ENCODE measurements around the gene TEKT3. TPM values are rescaled to one million over a fixed set of nuclear protein-coding genes. Genes with fewer than 3 reads are reported as not detected.

The TEKT3 gene
- total RNA-seq, 2 donors from 2014 or later, result 0.69 TPM; not detected in 1

DNA sequence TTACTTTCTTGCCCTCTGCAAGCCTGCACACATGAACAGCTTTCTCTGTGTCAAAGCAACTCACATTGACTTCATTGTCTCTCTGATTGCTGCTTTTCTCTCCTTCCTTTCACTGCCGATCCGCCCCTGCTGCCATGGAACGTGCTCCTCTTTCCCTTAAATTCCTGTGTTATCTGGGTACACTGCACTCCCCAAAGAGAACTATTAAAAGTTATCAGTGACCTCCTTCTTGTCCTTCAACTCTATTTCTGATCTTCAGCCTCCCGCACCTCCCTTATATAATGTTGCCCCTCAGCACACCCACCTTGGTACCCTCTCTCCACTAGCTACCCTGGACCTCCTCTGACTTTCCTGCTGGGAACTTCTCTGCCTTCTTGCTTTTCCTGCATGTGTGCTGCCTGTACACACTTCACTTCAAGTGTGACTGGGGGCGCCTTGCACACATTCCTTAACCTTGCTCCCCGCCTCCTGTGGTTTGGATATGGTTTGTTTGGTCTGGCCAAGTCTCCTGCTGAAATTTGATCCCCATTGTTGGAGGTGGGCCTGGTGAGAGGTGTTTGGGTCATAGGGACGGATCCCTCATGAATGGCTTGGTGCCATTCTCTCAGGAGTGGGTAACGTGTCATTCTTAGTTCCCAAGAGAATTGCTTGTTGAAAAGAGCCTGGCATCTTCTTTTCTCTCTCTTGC, 49.6 kb downstream of the TEKT3 start:
- no peak overlapping the region for H3K4me3 Mint-ChIP-seq
- H3K9me3 Mint-ChIP-seq, result no peaks in the 10 kb centered on the region
- no peaks in the 10 kb centered on the region for H3K36me3 Mint-ChIP-seq (ENCODE audit: low read depth)
- no peak overlapping the region for H3K27ac Mint-ChIP-seq
- H3K4me1 Mint-ChIP-seq, result no peaks in the 10 kb centered on the region
- no peak for ATAC-seq (replicated peaks)
- peaks cover 38% of the 10 kb centered on the region for H3K27me3 Mint-ChIP-seq

DNA sequence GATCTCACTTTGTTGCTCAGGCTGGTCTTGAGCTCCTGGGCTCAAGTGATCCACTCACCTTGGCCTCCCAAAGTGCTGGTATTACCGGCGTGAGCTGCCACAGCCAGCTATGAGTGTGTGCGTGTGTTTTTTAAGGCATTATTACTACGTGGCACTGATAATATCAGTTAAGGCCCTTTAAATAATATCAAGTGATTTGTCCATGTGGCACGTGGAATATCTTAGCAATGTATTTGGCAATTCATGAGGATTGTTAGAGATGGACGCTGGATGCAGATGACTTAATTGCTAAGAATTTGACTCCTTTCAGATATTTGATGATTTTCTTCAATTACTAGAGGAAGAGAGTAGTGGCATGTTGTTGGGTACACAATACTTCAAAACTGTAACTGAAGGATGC, 50.8 kb downstream of the TEKT3 start:
- Mint-ChIP-seq H3K4me1 (no peaks in the 10 kb centered on the region), H3K27me3 (peaks cover 40% of the 10 kb centered on the region), H3K9me3 (no peaks in the 10 kb centered on the region), H3K27ac (no peak overlapping the region), H3K4me3 (no peak overlapping the region), H3K36me3 (ENCODE audit: low read depth) (no peaks in the 10 kb centered on the region)
- ATAC-seq (replicated peaks), result no peak

DNA sequence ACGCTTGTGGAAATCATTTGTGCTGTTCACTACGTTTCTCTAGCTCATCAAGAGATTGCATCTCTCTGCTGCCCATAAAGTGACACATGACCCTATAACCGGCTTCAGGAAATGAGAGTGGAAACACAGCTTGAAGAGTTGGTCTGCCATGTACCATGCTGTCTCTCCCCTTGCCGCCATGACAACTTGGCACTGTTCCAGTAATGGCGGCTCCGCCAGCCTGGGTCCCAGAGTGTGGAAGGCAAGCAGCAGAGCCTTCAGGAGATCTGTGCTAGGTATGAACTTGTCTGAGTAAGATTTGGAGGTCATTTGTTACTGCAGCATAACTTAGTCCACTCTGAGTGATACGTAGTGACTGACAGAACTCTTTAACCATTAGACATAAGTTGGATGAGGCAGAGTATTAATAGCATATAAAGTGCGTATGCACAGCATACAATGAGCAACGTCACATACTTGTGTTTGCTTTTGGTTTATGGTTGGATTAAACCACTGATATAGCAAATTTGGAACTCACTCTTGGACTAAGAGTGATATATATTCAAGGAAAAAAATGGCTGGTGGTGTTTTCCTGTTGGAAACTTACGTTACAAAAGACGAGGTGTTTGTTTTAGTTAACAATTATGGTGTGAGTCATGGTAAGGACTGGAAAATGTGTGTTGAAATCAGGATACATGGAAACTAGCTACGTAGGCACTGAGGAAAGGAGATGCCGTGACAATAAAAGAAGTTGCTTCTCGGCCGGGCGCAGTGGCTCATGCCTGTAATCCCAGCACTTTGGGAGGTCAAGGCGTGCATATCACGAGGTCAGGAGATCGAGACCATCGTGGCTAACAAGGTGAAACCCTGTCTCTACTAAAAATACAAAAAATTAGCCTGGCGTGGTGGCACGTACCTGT, 51.9 kb downstream of the TEKT3 start:
- H3K4me1 Mint-ChIP-seq, result no peaks in the 10 kb centered on the region
- no peak for ATAC-seq (replicated peaks)
- no peaks in the 10 kb centered on the region for H3K9me3 Mint-ChIP-seq
- peaks cover 43% of the 10 kb centered on the region for H3K27me3 Mint-ChIP-seq
- H3K27ac Mint-ChIP-seq, result no peak overlapping the region
- no peak overlapping the region for H3K4me3 Mint-ChIP-seq
- no peaks in the 10 kb centered on the region for H3K36me3 Mint-ChIP-seq (ENCODE audit: low read depth)

DNA sequence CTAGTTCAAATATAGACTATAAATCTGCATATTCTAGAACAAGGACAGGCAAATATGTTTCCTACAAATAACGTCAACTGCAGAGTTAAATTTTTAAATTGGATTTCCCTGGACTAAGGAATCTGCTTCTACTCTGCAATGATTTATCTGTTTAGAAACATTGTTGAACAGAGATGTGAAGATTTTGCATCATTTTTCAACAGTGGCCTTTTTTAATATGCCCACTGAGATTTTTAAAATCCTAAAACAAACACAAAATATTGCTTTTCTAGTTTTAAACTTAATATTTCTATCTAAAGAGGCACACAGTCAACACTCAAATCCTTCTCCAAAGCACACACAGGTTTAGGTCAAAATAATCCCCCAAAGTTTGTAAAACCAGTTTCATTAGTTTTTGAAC, 52.5 kb downstream of the TEKT3 start:
- no peaks in the 10 kb centered on the region for H3K9me3 Mint-ChIP-seq
- no peak overlapping the region for H3K4me3 Mint-ChIP-seq
- no peaks in the 10 kb centered on the region for H3K36me3 Mint-ChIP-seq (ENCODE audit: low read depth)

DNA sequence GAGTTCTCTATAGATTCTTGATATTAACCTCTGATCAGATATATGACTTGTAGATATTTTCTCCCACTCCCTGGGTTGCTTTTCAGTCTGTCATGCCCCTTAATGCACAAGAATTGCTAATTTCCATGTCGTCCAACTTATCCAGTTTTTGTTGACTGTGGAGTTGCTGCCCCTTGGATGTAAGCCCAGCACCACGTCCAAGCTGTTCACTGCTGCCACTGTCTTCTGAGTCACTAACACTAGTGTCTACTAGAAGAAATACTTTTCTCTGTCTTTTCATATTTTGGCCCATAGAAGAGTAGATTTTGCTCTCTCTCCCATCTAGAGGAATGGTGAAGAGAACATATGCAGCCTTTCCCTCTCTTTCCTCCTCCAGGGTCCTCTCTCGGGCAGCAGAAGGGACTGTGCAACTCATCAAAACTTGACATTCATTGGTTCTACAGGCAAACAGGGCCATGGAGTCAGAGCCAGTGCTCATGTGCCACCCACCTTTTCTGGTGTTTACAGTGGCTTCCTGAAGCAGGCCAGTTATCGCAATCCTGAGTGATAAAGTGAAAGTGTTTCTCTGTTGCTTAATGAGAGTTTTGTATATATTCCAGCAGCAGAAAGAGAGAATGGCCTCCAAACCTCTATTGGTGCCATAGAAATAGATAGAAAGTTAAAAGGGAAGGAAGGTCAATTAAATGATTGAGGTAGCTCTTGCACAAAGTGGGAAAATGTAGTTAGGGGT, 53.7 kb downstream of the TEKT3 start:
- H3K4me1 Mint-ChIP-seq, result no peaks in the 10 kb centered on the region
- peaks cover 51% of the 10 kb centered on the region for H3K27me3 Mint-ChIP-seq
- H3K9me3 Mint-ChIP-seq, result no peaks in the 10 kb centered on the region
- H3K27ac Mint-ChIP-seq, result no peak overlapping the region
- H3K4me3 Mint-ChIP-seq, result no peak overlapping the region
- H3K36me3 Mint-ChIP-seq (ENCODE audit: low read depth), result no peaks in the 10 kb centered on the region
- ATAC-seq (replicated peaks), result no peak

More for the DNA sequence above, 52.5 kb downstream of the TEKT3 start:
- Mint-ChIP-seq H3K27ac (no peak overlapping the region), H3K4me1 (no peaks in the 10 kb centered on the region), H3K27me3 (peaks cover 47% of the 10 kb centered on the region)
- no peak for ATAC-seq (replicated peaks)

DNA sequence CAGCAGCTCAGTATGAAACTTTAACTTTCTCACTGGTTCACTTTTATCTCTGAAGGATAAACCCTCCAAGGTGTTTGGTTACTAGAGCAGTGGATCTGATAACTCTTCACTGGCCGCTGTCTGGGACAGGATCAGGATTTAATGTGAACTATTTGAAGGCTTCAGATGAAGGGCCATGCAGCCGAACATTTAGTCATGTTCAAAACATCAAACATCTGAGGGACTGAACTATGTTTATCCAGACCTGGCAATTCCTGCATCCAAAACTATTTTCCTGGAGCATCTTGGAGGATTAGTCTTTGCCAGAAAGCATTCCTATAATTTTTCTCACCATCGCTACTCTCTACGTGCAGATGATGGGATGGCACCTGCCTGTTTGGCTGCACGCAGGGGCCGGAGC, 55.9 kb downstream of the TEKT3 start:
- Mint-ChIP-seq H3K27ac (no peak overlapping the region), H3K36me3 (ENCODE audit: low read depth) (no peaks in the 10 kb centered on the region), H3K4me3 (no peak overlapping the region), H3K27me3 (peaks cover 52% of the 10 kb centered on the region), H3K9me3 (no peaks in the 10 kb centered on the region), H3K4me1 (no peaks in the 10 kb centered on the region)
- ATAC-seq (replicated peaks), result no peak

DNA sequence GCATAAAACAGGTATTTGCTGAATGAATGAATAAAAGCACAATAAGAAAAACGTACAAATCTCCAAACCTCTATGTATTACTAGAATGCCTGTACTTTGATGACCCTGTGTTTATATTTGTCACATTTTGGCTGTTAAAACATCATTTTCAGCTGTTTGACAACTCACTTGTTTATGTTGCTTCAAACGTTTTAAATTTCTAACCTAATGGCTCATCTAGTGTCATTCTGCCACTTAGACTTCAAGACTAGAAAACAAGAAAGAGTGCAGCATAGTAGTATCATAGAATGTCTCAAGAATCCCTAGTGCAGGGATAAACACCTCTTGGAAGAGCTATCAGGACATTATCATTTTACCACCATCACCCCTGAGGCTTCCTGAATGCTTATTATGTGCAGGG, 56.9 kb downstream of the TEKT3 start:
- H3K36me3 Mint-ChIP-seq (ENCODE audit: low read depth), result no peaks in the 10 kb centered on the region
- H3K27me3 Mint-ChIP-seq, result peaks cover 50% of the 10 kb centered on the region
- H3K4me1 Mint-ChIP-seq, result no peaks in the 10 kb centered on the region
- ATAC-seq (replicated peaks), result no peak
- H3K27ac Mint-ChIP-seq, result no peak overlapping the region
- no peak overlapping the region for H3K4me3 Mint-ChIP-seq
- no peaks in the 10 kb centered on the region for H3K9me3 Mint-ChIP-seq

DNA sequence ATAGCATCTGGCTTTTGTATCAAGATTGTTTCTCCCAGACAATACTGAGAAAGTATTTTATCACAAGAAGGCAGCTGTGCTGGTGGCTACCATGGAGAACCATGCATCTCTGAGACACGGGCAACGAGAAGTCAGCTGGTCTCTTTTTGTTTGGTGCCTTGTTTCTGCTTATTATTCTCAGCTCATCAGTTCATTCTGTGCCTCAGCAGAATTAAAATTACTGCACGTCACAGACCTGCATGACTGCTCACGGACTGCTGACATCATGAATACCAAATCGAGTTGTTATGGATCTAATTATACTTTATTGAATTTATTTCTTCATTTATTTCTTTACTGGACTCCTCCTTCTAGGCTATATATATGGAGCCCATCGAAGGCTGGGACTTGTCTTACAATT, 57.3 kb downstream of the TEKT3 start:
- Mint-ChIP-seq H3K27me3 (peaks cover 46% of the 10 kb centered on the region), H3K36me3 (ENCODE audit: low read depth) (no peaks in the 10 kb centered on the region), H3K9me3 (no peaks in the 10 kb centered on the region), H3K4me1 (no peaks in the 10 kb centered on the region), H3K4me3 (no peak overlapping the region), H3K27ac (no peak overlapping the region)
- no peak for ATAC-seq (replicated peaks)

DNA sequence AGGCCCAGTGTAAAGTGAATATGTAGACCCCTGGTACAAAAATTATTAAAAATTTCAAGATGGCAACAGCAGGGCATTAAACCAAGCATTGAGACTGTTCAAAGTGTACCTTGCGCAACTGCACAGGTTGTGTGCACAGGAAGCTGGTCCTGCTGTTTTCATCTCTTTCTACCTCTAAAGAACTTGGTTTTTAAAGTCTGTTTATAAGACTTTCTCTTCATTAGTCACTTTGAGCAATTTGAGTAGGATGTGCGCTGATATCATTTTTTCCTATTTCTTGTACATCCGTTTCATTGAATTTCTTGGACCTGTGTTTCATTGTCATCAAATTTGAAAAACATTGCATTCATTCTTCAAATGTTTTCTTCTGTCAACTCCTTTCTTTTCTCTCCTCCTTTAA, 59.5 kb downstream of the TEKT3 start:
- peak; percentile 59 for ATAC-seq (replicated peaks)
- H3K36me3 Mint-ChIP-seq (ENCODE audit: low read depth), result no peaks in the 10 kb centered on the region
- H3K27ac Mint-ChIP-seq, result no peak overlapping the region
- no peaks in the 10 kb centered on the region for H3K4me1 Mint-ChIP-seq
- no peaks in the 10 kb centered on the region for H3K9me3 Mint-ChIP-seq
- no peak overlapping the region for H3K4me3 Mint-ChIP-seq
- H3K27me3 Mint-ChIP-seq, result peaks cover 36% of the 10 kb centered on the region

DNA sequence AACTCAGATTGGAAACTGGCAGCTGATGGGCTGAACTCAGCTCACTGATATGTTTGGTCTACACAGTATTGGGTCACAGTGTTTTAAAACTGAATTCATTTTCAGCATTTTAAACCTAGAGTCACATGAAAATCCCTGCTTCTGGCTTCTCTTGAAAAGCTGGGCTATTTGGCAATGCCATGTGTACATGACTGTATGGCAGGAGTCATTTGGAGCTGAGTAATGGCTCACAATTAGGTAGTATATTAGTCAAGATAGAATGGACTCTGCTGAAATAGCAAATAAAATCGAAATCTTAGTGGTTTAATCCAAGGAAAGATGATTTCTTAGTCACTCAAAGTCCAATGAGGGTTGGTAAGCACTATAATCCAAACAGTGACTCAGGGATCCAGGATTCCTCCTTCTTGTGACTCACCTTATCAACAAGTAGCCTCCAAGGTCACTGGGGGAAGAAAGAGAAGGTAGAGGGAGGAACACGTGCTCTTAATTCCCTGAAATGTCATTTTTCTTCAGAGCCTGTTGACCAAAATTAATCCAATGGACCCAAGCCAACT, 62.4 kb downstream of the TEKT3 start:
- Mint-ChIP-seq H3K36me3 (ENCODE audit: low read depth) (no peaks in the 10 kb centered on the region), H3K4me1 (no peaks in the 10 kb centered on the region), H3K27me3 (peaks cover 38% of the 10 kb centered on the region), H3K4me3 (no peak overlapping the region), H3K9me3 (no peaks in the 10 kb centered on the region), H3K27ac (no peak overlapping the region)
- peak; percentile 74 for ATAC-seq (replicated peaks)

DNA sequence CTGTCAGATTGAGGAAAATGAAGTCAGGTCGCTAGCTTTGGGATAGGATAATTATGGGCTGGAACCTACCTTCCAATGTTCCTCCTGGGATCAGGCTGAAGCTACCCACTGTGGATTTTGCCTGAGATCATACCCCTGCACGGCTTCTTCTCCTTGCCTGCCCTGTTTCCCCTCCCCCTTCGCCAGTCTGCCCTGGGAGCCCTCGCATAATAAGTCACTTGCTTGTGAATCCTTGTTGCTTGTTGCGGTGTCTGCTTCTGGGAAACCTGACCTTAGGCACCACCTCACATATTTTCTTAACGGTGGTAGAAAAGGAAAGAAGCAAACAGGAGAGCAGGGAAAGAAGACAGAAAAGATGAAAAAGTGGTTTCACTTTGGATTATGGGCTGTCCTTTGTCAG, 63.0 kb downstream of the TEKT3 start:
- Mint-ChIP-seq H3K4me1 (no peaks in the 10 kb centered on the region), H3K27me3 (peaks cover 33% of the 10 kb centered on the region), H3K9me3 (no peaks in the 10 kb centered on the region), H3K27ac (no peak overlapping the region), H3K4me3 (no peak overlapping the region), H3K36me3 (ENCODE audit: low read depth) (no peaks in the 10 kb centered on the region)
- no peak for ATAC-seq (replicated peaks)

DNA sequence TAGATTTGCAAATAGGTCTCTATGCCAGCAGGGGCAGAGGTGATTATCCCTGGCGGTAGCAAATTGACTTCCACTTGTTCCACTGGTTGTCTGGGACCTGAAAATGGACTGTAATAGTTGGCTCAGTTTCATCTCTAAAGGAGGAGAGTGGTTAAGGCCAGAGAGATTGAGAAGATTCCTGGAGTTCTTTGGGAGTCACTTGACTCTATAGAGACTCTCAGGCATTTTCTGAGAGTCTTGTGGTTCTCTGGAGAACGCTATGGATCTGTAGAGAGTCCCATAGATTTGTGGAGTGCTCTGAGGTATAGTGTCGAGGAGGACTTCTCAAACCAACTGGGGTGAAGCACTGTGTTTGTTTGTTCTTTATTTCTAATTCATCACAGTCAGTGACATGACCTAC, 67.4 kb downstream of the TEKT3 start:
- no peaks in the 10 kb centered on the region for H3K4me1 Mint-ChIP-seq
- H3K27me3 Mint-ChIP-seq, result peaks cover 17% of the 10 kb centered on the region
- H3K9me3 Mint-ChIP-seq, result no peaks in the 10 kb centered on the region
- H3K36me3 Mint-ChIP-seq (ENCODE audit: low read depth), result no peaks in the 10 kb centered on the region
- H3K4me3 Mint-ChIP-seq, result no peak overlapping the region
- H3K27ac Mint-ChIP-seq, result no peak overlapping the region
- no peak for ATAC-seq (replicated peaks)

DNA sequence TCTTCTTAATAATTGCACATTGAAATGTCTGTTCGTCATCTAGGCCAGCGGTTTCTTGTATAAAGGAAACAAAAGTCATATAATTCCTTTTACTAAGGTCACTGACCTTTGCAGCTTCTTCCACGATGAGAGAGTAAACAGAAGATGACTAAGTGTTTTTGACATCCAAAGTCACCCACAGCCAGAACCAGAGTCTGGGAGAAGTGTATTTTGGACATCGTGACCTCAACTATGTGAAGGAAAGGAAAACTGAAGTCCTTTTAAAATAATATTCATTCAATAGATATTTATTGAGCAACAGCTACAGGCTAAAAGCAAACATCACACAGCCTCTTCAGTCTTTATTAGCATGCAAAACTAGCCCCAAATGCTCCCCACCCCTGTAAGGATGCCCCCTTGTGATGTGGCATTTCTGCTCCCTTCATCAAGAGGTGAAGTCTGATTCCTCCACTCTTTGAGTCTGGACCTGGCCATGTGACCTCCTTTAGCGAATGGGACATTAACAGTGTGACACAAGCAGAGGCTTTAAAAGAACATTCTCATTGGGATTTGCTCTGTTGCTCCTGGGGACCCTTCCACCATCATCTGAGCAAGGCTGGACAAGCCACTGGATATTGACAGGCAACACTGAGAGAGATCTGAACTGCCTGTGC, 68.1 kb downstream of the TEKT3 start:
- Mint-ChIP-seq H3K27me3 (peaks cover 20% of the 10 kb centered on the region), H3K4me3 (no peak overlapping the region), H3K27ac (no peak overlapping the region), H3K4me1 (no peaks in the 10 kb centered on the region), H3K9me3 (no peaks in the 10 kb centered on the region), H3K36me3 (ENCODE audit: low read depth) (no peaks in the 10 kb centered on the region)
- ATAC-seq (replicated peaks), result no peak

DNA sequence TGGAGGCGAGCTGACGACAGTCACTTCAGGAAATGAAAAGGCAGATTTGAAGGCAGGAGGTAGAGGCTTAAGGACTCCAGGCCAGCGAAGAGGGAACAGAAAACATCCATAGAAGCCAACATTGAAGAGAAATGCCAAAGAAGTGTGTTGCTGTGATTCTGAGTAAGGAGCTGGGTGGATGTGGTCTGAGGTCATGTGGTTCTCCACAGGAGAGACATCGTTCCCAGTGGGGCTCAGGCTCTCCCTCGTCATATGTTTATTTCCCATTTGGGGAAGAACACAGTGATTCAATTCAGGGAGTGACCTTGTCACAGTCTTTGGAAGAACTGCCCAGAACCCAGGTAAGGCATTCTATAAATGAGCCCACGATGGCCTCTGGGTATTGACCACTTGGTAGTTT, 69.7 kb downstream of the TEKT3 start:
- Mint-ChIP-seq H3K4me1 (no peaks in the 10 kb centered on the region), H3K36me3 (ENCODE audit: low read depth) (no peaks in the 10 kb centered on the region), H3K4me3 (no peak overlapping the region), H3K27me3 (peaks cover 30% of the 10 kb centered on the region), H3K27ac (no peak overlapping the region), H3K9me3 (no peaks in the 10 kb centered on the region)
- no peak for ATAC-seq (replicated peaks)
